Prostate gland (tissue), 2 donors: ENCODE results near the gene CKAP2L. TPM values are rescaled to one million over a fixed set of nuclear protein-coding genes. Genes with fewer than 3 reads are reported as not detected.
"Not testable (repeated sequence)": the region's sequence is repeated elsewhere in the genome, so short reads cannot be mapped to it uniquely, and the experiment has no call there.

Experiments used
- DNase-seq: peaks from one replicate; pipeline ENCODE4 v3.0.0-alpha.2; 2019; ENCODE audit warnings: low spot score
- H3K27ac ChIP-seq, 2 donors: fragments of 200-600 bp; sonication (generic); 2 replicates each; pipeline ENCODE4 v1.5.1; 2017 to 2019
- H3K27me3 ChIP-seq: fragments of 200-600 bp; sonication (generic); replicated peaks from 2 replicates; pipeline ENCODE4 v1.5.1; 2019; ENCODE audit not compliant: insufficient read depth
- H3K36me3 ChIP-seq, 2 donors: fragments of 200-600 bp; sonication (generic); 1 replicate in 1 of 2; 2 replicates in 1 of 2; pipeline versions ENCODE4 v1.5.1 to v1.8.1; 2017 to 2019
- H3K4me1 ChIP-seq: fragments of 200-600 bp; sonication (generic); replicated peaks from 2 replicates; pipeline ENCODE4 v1.5.1; 2019
- H3K4me3 ChIP-seq, 2 donors: fragments of 200-600 bp; sonication (generic); 2 replicates each; pipeline ENCODE4 v1.5.1; 2017 to 2019
- H3K9me3 ChIP-seq: fragments of 200-600 bp; sonication (generic); 2 replicates; pipeline ENCODE4 v1.5.1; 2017
- POLR2A ChIP-seq: fragments of 450-650 bp; IDR thresholded peaks from one replicate; pipeline ENCODE4 v1.6.1; 2016; ENCODE audit warnings: antibody characterized with exemption, mild to moderate bottlenecking
- POLR2AphosphoS5 ChIP-seq: sonication (generic); formaldehyde crosslinking; IDR thresholded peaks from one replicate; pipeline ENCODE4 v1.6.1; 2017; ENCODE audit warnings: antibody characterized with exemption
- WGBS: methylation state at CpG from one replicate; pipeline ENCODE4 v1.1.5; 2018; 5-methylcytosine and 5-hydroxymethylcytosine counted together
- intact Hi-C: fragments of 100-400 bp; cut with DNase I; formaldehyde crosslinking; loops from one replicate; pipeline ENCODE4 v1.14.2; 2022
- total RNA-seq, 2 donors: library from RNA; depleted of rRNA; stranded (reverse); fragments of >200 nt; gene quantifications; one replicate each; pipeline ENCODE4 v1.1.0, GENCODE V29; 2016
- TF ChIP-seq, protein P1 (sequence below), 4 experiments: fragments of 200-600 bp in 2 of 4; fragments of 450-650 bp in 2 of 4; sonication (generic) in 2 of 4; IDR thresholded peaks; 1 replicate in 3 of 4; 2 replicates in 1 of 4; pipeline ENCODE4 v1.5.1; 2016 to 2019; ENCODE audit warnings: antibody characterized with exemption in 4 of 4, mild to moderate bottlenecking in 2 of 4, moderate library complexity in 2 of 4

The CKAP2L gene
- total RNA-seq, 2 donors from 2014 or later: 0.23 to 3.1 TPM

DNA sequence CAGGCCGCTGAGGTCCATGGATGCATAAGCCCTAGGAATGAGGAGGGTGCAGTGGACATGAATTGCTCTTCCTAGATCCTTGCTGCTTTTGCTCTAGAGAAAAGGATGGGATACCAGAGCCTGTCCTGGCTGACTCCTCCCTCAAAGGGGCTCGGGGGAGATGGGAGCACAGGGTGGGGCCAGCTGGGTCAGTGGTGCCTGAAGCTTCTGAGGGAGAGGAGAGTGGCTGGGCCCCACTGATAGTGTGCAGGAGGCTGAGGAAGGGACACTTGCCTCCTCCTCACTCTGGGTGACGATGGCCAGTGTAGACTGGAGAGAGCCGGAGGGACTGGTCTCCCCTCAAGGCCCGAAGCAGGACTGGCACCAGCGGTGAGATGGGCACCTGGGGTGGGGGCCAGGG is 43.6 kb downstream of the CKAP2L start, which contains the start of gene NT5DC4:
NT5DC4 (plus strand) TSS at position 236 of the 400 bp plus-strand sequence; CDS start at position 296, 60 bp downstream.
- no peaks in the 10 kb centered on the region for H3K9me3 ChIP-seq
- intact Hi-C loops: no loop called here
- TF ChIP-seq, protein P1, sequence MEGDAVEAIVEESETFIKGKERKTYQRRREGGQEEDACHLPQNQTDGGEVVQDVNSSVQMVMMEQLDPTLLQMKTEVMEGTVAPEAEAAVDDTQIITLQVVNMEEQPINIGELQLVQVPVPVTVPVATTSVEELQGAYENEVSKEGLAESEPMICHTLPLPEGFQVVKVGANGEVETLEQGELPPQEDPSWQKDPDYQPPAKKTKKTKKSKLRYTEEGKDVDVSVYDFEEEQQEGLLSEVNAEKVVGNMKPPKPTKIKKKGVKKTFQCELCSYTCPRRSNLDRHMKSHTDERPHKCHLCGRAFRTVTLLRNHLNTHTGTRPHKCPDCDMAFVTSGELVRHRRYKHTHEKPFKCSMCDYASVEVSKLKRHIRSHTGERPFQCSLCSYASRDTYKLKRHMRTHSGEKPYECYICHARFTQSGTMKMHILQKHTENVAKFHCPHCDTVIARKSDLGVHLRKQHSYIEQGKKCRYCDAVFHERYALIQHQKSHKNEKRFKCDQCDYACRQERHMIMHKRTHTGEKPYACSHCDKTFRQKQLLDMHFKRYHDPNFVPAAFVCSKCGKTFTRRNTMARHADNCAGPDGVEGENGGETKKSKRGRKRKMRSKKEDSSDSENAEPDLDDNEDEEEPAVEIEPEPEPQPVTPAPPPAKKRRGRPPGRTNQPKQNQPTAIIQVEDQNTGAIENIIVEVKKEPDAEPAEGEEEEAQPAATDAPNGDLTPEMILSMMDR (IDR thresholded peaks at IDR 0.05): no peak
- TF ChIP-seq POLR2AphosphoS5: no peak
- no peak for TF ChIP-seq POLR2A
- H3K4me1 ChIP-seq: no peaks in the 10 kb centered on the region
- 87% methylated on average over 6 of the region's 6 CpGs for WGBS
- H3K36me3 ChIP-seq: no peaks in the 10 kb centered on the region
- H3K4me3 ChIP-seq: no peak within 1 kb of the TSS
- DNase-seq: no peak
- no peak within 1 kb of the TSS for H3K27ac ChIP-seq
- no peaks in the 10 kb centered on the region for H3K27me3 ChIP-seq

DNA sequence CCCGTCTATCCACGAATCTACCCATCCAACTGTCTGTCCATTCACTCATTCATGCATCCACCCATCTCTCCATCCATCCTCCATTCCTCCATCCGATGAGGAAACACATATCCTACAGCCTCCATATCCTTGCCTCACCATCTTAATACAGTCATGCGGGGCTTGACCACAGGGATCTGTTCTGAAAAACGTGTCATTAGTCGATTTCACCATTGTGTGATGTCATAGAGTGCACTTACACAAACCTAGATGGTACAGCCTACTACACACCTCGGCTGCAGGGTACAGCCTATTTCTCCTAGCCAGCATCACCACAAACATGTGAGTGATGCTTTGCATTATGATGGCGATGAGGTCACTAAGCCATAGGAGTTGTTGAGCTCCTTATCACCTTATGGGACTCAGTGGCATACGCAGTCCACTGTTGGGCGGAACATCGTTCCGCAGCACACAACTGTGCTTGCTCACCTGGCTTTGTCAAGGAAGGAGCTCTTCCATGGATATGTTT is 45.5 kb downstream of the CKAP2L start:
- no peaks in the 10 kb centered on the region for H3K27me3 ChIP-seq
- no peak overlapping the region for H3K27ac ChIP-seq
- H3K4me3 ChIP-seq: no peak overlapping the region
- no peak for DNase-seq
- no peaks in the 10 kb centered on the region for H3K36me3 ChIP-seq
- TF ChIP-seq POLR2A (no peak), POLR2AphosphoS5 (no peak)
- TF ChIP-seq, protein P1 (IDR thresholded peaks at IDR 0.05): no peak
- H3K9me3 ChIP-seq: no peaks in the 10 kb centered on the region
- WGBS: 73% methylated on average over 12 of the region's 12 CpGs
- H3K4me1 ChIP-seq: no peaks in the 10 kb centered on the region
- intact Hi-C loops: no loop called here

DNA sequence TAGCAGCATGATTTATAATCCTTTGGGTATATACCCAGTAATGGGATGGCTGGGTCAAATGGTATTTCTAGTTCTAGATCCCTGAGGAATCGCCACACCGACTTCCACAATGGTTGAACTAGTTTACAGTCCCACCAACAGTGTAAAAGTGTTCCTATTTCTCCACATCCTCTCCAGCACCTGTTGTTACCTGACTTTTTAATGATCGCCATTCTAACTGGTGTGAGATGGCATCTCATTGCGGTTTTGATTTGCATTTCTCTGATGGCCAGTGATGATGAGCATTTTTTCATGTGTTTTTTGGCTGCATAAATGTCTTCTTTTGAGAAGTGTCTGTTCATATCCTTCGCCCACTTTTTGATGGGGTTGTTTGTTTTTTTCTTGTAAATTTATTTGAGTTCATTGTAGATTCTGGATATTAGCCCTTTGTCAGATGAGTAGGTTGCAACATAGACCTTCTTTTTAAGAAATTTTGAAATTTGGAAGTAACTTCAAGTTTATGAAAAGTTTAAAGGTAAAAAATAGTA is 47.5 kb downstream of the CKAP2L start:
- WGBS: 86% methylated on average over 3 of the region's 5 CpGs
- H3K27me3 ChIP-seq, H3K27ac ChIP-seq, intact Hi-C loops, H3K36me3 ChIP-seq, H3K4me1 ChIP-seq, H3K9me3 ChIP-seq, H3K4me3 ChIP-seq, DNase-seq: not testable (repeated sequence)

DNA sequence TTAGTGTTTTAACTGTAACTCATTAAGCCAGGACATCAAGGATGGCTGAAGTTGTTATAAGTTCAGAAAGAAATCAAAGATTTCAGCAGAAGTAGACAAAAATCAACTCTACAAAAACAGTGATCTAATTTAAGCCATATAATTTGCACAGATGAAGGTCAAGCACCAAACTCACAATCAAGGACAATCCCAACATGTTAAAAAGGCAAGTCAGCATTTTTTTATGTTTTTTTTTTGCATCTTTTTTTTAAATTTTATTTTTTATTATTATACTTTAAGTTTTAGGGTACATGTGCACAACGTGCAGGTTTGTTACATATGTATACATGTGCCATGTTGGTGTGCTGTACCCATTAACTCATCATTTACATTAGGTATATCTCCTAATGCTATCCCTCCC is 48.3 kb downstream of the CKAP2L start:
- H3K4me3 ChIP-seq, H3K4me1 ChIP-seq, DNase-seq, H3K36me3 ChIP-seq, intact Hi-C loops, H3K9me3 ChIP-seq, H3K27me3 ChIP-seq, H3K27ac ChIP-seq: not testable (repeated sequence)
- 100% methylated on average over 1 of the region's 1 CpG for WGBS

DNA sequence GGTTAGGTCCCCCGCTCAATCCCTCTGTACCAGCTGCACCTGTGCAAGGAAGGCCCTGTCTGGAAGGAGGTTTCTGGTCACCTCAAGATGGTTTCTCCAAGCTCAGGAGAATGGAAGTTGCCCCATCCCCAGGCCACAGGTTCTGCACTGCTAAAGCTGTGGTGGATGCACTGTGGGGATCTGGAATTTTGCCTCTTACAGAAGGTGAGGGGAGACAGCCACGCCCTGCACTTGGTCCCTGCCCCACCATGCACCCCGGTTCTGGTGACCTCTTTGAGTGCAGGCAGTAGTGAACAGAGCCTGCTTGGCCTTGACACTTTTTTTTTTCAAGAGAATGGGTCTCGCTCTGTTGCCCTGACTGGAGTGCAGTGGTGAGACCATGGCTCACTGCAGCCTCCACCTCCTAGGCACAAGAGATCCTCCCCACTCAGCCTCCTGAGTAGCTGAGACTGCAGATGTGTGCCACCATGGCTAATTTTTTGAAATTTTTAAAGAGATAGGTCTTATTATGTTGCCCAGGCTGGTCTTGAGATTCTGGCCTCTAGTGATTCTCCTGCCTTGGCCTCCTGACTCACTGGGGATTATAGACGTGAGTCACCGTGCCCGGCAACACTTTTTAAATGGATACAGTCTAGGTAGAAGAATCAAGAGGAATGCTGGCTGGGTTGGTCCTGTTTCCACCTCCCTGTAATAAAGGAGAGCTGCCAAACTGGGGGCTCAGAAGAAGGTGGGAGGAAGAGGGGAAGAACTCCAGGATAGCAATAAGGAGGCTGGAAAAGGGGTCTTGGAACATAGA is 49.4 kb downstream of the CKAP2L start:
- Histone ChIP-seq H3K36me3 (no peaks in the 10 kb centered on the region), H3K27ac (no peak overlapping the region), H3K4me3 (no peak overlapping the region), H3K4me1 (no peaks in the 10 kb centered on the region), H3K9me3 (no peaks in the 10 kb centered on the region), H3K27me3 (no peaks in the 10 kb centered on the region)
- intact Hi-C loops: no loop called here
- TF ChIP-seq POLR2A: no peak
- TF ChIP-seq, protein P1 (IDR thresholded peaks at IDR 0.05): no peak
- no peak for TF ChIP-seq POLR2AphosphoS5
- no peak for DNase-seq
- 93% methylated on average over 7 of the region's 7 CpGs for WGBS

DNA sequence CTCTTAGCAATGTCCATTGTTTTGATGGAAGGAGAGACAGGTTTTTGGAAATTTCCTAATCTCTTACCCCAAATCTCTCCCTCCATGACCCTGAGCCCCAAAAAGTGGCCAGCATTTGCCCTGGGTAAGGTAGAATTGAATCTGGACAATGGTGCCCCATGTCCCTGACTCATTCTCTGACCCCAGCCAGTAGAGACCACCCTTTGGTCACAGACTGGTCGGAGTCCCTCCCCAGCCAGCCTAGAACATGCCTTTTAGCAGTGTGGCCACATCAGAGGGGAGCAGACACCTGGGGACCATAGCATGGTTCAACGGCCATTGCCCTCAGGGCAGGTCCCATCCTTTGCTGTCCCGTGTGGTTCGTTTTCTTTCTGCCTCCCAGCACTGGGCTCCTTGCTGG is 50.1 kb downstream of the CKAP2L start:
- no peaks in the 10 kb centered on the region for H3K36me3 ChIP-seq
- H3K27me3 ChIP-seq: no peaks in the 10 kb centered on the region
- H3K4me1 ChIP-seq: no peaks in the 10 kb centered on the region
- intact Hi-C loops: no loop called here
- TF ChIP-seq POLR2A (no peak), POLR2AphosphoS5 (no peak)
- TF ChIP-seq, protein P1 (IDR thresholded peaks at IDR 0.05): no peak
- no peaks in the 10 kb centered on the region for H3K9me3 ChIP-seq
- no peak for DNase-seq
- H3K4me3 ChIP-seq: no peak overlapping the region
- H3K27ac ChIP-seq: no peak overlapping the region
- WGBS: 84% methylated on average over 4 of the region's 4 CpGs
